Measurements from ENCODE around the gene ELOF1. TPM values are rescaled to one million over a fixed set of nuclear protein-coding genes. Genes with fewer than 3 reads are reported as not detected.

Gene ELOF1
- total and polyA plus RNA-seq, 2 of the 13 experiments (the other 11 are each of a cell fraction or from before 2014, with no cell fraction given): 14.5 to 43.2 TPM

- TF ChIP-seq ATF3 (CRISPR knock-in tag; IDR thresholded peaks at IDR 0.05) (peak; percentile 57; the same call in 1 of the 2 replicates), GATA4 (IDR thresholded peaks at IDR 0.05; ENCODE audit: borderline replicate concordance, low read depth) (peak; percentile 44; the same call in 1 of the 2 replicates), ZNF331 (CRISPR knock-in tag; IDR thresholded peaks at IDR 0.05) (peak; percentile 43), ZNF18 (CRISPR knock-in tag; IDR thresholded peaks at IDR 0.05; ENCODE audit: insufficient replicate concordance) (peak; percentile 46), TRIM22 (IDR thresholded peaks at IDR 0.05) (no peak), EP300 (IDR thresholded peaks at IDR 0.05; ENCODE audit: low read depth in 2 of 2, low read length in 2 of 2) (no peak), EP300 (CRISPR knock-in tag; IDR thresholded peaks at IDR 0.05; ENCODE audit: borderline replicate concordance) (no peak), ZNF891 (CRISPR knock-in tag; IDR thresholded peaks at IDR 0.05) (peak; percentile 88), ZNF430 (CRISPR knock-in tag; IDR thresholded peaks at IDR 0.05) (peak; percentile 93), THRA (CRISPR knock-in tag; IDR thresholded peaks at IDR 0.05; ENCODE audit: borderline replicate concordance) (no peak; the same call in 1 of the 2 replicates), ZBTB49 (CRISPR knock-in tag; IDR thresholded peaks at IDR 0.05; ENCODE audit: borderline replicate concordance) (no peak; the same call in 1 of the 2 replicates), KLF12 (CRISPR knock-in tag; IDR thresholded peaks at IDR 0.05; ENCODE audit: borderline replicate concordance) (peak; percentile 53; the same call in 1 of the 2 replicates), DNMT1 (CRISPR knock-in tag; IDR thresholded peaks at IDR 0.05) (peak; percentile 72; the same call in 1 of the 2 replicates), ZNF615 (CRISPR knock-in tag; IDR thresholded peaks at IDR 0.05; ENCODE audit: borderline replicate concordance) (no peak), ZNF367 (CRISPR knock-in tag; IDR thresholded peaks at IDR 0.05; ENCODE audit: borderline replicate concordance) (no peak), NR2F1 (CRISPR knock-in tag; IDR thresholded peaks at IDR 0.05) (no peak), ZNF503 (CRISPR knock-in tag; IDR thresholded peaks at IDR 0.05) (no peak; the same call in 1 of the 2 replicates), ZNF749 (CRISPR knock-in tag; IDR thresholded peaks at IDR 0.05; ENCODE audit: borderline replicate concordance) (peak; percentile 79; the same call in 1 of the 2 replicates)
These were observed 38.4 kb upstream of the ELOF1 start, which contains the start of gene ZNF627 (continued) for GRCh38 chr19:11597202-11598102.
